Hepatocyte (in vitro differentiated cells): ENCODE measurements around the gene EHBP1L1. TPM values are rescaled to one million over a fixed set of nuclear protein-coding genes. Genes with fewer than 3 reads are reported as not detected.
A peak's percentile ranks its signal among the peaks of the same experiment; 100 is the strongest.

Experiments used
- DNase-seq: peaks from one replicate; pipeline ENCODE4 v3.0.0-alpha.2; 2016; ENCODE audit warnings: low spot score
- H2AFZ ChIP-seq: fragments of 200-600 bp; sonication (generic); 2 replicates; pipeline ENCODE4 v1.6.0; 2016; ENCODE audit warnings: antibody characterized with exemption, mild to moderate bottlenecking
- H3K27ac ChIP-seq: fragments of 200-600 bp; sonication (generic); 2 replicates; pipeline ENCODE4 v1.5.1; 2016; ENCODE audit warnings: mild to moderate bottlenecking
- H3K27me3 ChIP-seq: fragments of 200-600 bp; sonication (generic); 2 replicates; pipeline ENCODE4 v1.6.1; 2016
- H3K36me3 ChIP-seq: fragments of 200-600 bp; sonication (generic); replicated peaks from 2 replicates; pipeline ENCODE4 v1.5.1; 2016; ENCODE audit warnings: low read depth; ENCODE audit not compliant: insufficient read depth
- H3K4me1 ChIP-seq: fragments of 200-600 bp; sonication (generic); 2 replicates; pipeline ENCODE4 v1.5.1; 2016; ENCODE audit warnings: mild to moderate bottlenecking, moderate library complexity; ENCODE audit not compliant: insufficient read depth
- H3K4me2 ChIP-seq: fragments of 200-600 bp; sonication (generic); 2 replicates; pipeline ENCODE4 v1.6.0; 2016
- H3K4me3 ChIP-seq: fragments of 200-600 bp; sonication (generic); 2 replicates; pipeline ENCODE4 v1.5.1; 2016; ENCODE audit warnings: mild to moderate bottlenecking
- H3K79me2 ChIP-seq: fragments of 200-600 bp; sonication (generic); 2 replicates; pipeline ENCODE4 v1.6.0; 2017; ENCODE audit warnings: mild to moderate bottlenecking
- H3K9me2 ChIP-seq: fragments of 200-600 bp; sonication (generic); replicated peaks from 2 replicates; pipeline ENCODE4 v1.6.0; 2017; ENCODE audit warnings: mild to moderate bottlenecking; ENCODE audit not compliant: insufficient read depth
- H3K9me3 ChIP-seq: fragments of 200-600 bp; sonication (generic); 2 replicates; pipeline ENCODE4 v1.5.1; 2016; ENCODE audit warnings: low read depth, mild to moderate bottlenecking
- H4K20me1 ChIP-seq: fragments of 200-600 bp; sonication (generic); 2 replicates; pipeline ENCODE4 v1.6.0; 2016; ENCODE audit warnings: mild to moderate bottlenecking; ENCODE audit not compliant: insufficient read depth, poor library complexity, severe bottlenecking
- CTCF ChIP-seq: fragments of 200-600 bp; sonication (generic); IDR thresholded peaks from 2 replicates; pipeline ENCODE4 v1.5.1; 2016; ENCODE audit warnings: antibody characterized with exemption, mild to moderate bottlenecking; ENCODE audit not compliant: poor library complexity
- EZH2 ChIP-seq: fragments of 200-600 bp; sonication (generic); IDR thresholded peaks from 2 replicates; pipeline ENCODE4 v1.6.1; 2016; ENCODE audit warnings: antibody characterized with exemption, mild to moderate bottlenecking, borderline replicate concordance
- EZH2phosphoT487 ChIP-seq: fragments of 200-600 bp; sonication (generic); IDR thresholded peaks from one replicate; pipeline ENCODE4 v1.6.1; 2018; ENCODE audit warnings: antibody characterized with exemption, mild to moderate bottlenecking, low read depth, moderate library complexity; ENCODE audit not compliant: unreplicated experiment, severe bottlenecking
- WGBS: methylation state at CpG from one replicate; pipeline ENCODE4 v1.1.6; 2016; ENCODE audit warnings: low lambda C conversion rate; ENCODE audit errors: missing lambda C conversion rate; 5-methylcytosine and 5-hydroxymethylcytosine counted together
- polyA plus RNA-seq: library from polyadenylated mRNA; unstranded; fragments of >200 nt; fragmentation: Nextera tagmentation; extraction: Ambion mirVana; gene quantifications from 2 replicates; pipeline ENCODE4 v1.2.1, GENCODE V29; 2016
- total RNA-seq: library from RNA; depleted of rRNA; stranded (reverse); fragments of >200 nt; gene quantifications from 2 replicates; pipeline ENCODE4 v1.2.3, GENCODE V29; 2014

Gene EHBP1L1
- total and polyA plus RNA-seq, 2 experiments from 2014 or later: 12.5 to 20.9 TPM

GRCh38 chr11:65542738-65543390 lies 33.0 kb upstream of the EHBP1L1 start:
- Histone ChIP-seq H3K9me3 (no peaks in the 10 kb centered on the region), H3K27ac (no peak overlapping the region), H3K4me2 (no peak overlapping the region), H3K4me3 (no peak overlapping the region), H3K4me1 (peaks cover 24% of the 10 kb centered on the region), H2AFZ (no peak overlapping the region), H3K36me3 (no peaks in the 10 kb centered on the region), H3K79me2 (peaks cover 9% of the 10 kb centered on the region), H4K20me1 (peaks cover 16% of the 10 kb centered on the region), H3K27me3 (no peaks in the 10 kb centered on the region), H3K9me2 (no peaks in the 10 kb centered on the region)
- 96% methylated on average over 3 of the region's 3 CpGs for WGBS
- TF ChIP-seq EZH2phosphoT487 (no peak), CTCF (no peak), EZH2 (no peak)
- DNase-seq: no peak

- WGBS: 67% methylated on average over 4 of the region's 4 CpGs
- no peak overlapping the region for H2AFZ ChIP-seq
- peak overlapping the region; percentile 59 for H3K27ac ChIP-seq
- peak; percentile 13 for DNase-seq
- H3K36me3 ChIP-seq: no peaks in the 10 kb centered on the region
- peak overlapping the region; percentile 34 for H3K4me3 ChIP-seq
- no peaks in the 10 kb centered on the region for H4K20me1 ChIP-seq
- TF ChIP-seq CTCF (no peak), EZH2phosphoT487 (no peak), EZH2 (no peak)
- no peaks in the 10 kb centered on the region for H3K9me2 ChIP-seq
- H3K9me3 ChIP-seq: no peaks in the 10 kb centered on the region
- no peaks in the 10 kb centered on the region for H3K27me3 ChIP-seq
- peaks cover 12% of the 10 kb centered on the region for H3K4me1 ChIP-seq
- peaks cover 9% of the 10 kb centered on the region for H3K79me2 ChIP-seq
- H3K4me2 ChIP-seq: peak overlapping the region; percentile 75
These were observed 30.0 kb upstream of the EHBP1L1 start for GRCh38 chr11:65545853-65546216.

- Histone ChIP-seq H3K79me2 (peaks cover 9% of the 10 kb centered on the region), H3K36me3 (no peaks in the 10 kb centered on the region), H3K4me2 (peak overlapping the region; percentile 75), H3K9me2 (no peaks in the 10 kb centered on the region), H2AFZ (no peak overlapping the region), H4K20me1 (no peaks in the 10 kb centered on the region), H3K9me3 (no peaks in the 10 kb centered on the region), H3K4me1 (peaks cover 7% of the 10 kb centered on the region), H3K27ac (peak overlapping the region; percentile 59), H3K27me3 (no peaks in the 10 kb centered on the region), H3K4me3 (peak overlapping the region; percentile 34)
- 23% methylated on average over 39 of the region's 64 CpGs for WGBS
- TF ChIP-seq CTCF (no peak), EZH2 (no peak), EZH2phosphoT487 (no peak)
- peak; percentile 95 for DNase-seq
These were observed 29.5 kb upstream of the EHBP1L1 start for GRCh38 chr11:65546217-65546958.
